GM18505 (cell line): ENCODE measurements around the gene DPP10.
"Not testable (repeated sequence)": the region's sequence is repeated elsewhere in the genome, so short reads cannot be mapped to it uniquely, and the experiment has no call there.

Source experiments
- ATAC-seq: cut with Tn5 transposase; IDR thresholded peaks from one replicate; pipeline ENCODE4 v1.9.1; 2021; ENCODE audit not compliant: unreplicated experiment
- POLR2A ChIP-seq: IDR thresholded peaks from 4 replicates; pipeline ENCODE4 v1.6.1; 2011; ENCODE audit warnings: borderline replicate concordance; ENCODE audit not compliant: insufficient read depth, insufficient read length; ENCODE audit errors: extremely low read depth

DPP10 gene

DNA sequence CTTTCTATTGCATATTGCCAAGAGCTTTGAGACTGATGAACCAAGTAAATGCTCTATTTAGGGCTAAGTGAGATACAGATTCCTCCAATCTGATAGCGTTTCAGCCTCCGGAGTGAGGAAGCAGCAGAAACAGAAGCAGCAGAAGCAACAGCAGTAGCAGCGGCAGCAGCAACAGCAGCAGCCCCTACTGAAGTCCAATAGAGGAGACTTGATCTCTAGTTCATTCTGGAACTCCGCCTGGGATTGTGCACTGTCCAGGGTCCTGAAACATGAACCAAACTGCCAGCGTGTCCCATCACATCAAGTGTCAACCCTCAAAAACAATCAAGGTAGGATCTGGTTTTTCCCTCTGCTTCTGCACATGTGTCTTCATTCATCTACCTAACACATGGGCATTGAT is at the start of gene DPP10:
Gene DPP10, plus strand, starts transcription at position 132 of the 400 bp plus-strand sequence.
- no peak for ATAC-seq

DNA sequence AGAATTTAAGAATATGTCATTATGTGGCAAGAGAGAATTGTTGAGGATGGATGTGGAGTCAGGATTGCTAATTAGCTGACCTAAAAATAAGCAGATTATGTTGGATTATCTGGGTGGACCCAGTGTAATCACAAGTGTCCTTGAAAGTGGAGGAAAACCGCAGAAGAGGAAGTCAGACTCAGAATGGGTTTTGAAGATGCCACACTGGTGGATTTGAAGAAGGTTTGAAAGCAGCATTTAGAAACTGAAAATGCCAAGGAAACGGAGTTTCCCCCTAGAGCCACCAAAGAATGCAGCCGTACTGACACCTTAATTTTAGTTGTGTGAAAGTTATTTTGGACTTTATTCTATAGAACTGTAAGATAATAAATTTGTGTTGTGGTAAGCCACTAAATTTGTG is 41.6 kb upstream of the DPP10 start:
- TF ChIP-seq POLR2A: no peak
- ATAC-seq: no peak

More for the DNA sequence above, at the start of gene DPP10:
- TF ChIP-seq POLR2A: no peak

DNA sequence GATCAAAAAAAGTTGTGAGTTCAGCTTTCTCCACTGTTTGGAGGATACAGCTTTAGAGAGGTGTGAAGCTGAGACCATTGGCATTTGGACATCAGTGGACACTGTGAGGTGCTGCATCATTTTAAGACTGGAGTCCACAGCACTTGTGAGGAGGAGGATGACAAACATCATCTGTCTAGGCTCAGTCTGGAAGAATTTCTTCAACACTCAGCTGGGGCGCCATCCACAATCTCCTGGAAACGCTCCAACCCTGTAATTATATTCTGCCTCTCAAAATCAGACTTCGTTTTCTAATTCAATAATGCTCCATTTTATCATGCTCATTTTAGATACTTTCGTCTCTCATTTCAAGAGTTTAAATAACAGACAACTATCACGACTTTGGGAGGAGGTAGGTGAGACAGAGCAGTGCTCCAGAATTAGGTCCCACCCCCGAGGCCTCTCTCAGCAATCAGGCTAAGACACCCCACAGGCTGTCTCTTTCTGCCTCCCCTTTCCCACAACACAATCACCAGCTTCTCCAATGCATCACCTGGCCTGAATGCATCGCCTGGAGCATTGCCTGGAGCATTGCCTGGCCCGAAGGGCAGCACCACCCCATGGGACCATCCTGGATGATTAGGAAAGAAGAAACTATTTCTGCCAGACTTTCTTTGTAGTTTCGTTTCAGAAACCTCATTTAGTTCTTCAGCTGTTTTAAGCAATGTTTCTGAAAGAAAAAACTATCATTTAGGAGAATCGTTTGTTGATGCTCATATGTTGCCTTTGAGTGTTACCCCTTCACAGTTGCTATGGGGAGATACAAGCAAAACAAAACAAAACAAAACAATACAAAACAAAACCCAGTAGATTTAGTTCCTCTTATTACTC is 37.0 kb upstream of the DPP10 start:
- TF ChIP-seq POLR2A: no peak

DNA sequence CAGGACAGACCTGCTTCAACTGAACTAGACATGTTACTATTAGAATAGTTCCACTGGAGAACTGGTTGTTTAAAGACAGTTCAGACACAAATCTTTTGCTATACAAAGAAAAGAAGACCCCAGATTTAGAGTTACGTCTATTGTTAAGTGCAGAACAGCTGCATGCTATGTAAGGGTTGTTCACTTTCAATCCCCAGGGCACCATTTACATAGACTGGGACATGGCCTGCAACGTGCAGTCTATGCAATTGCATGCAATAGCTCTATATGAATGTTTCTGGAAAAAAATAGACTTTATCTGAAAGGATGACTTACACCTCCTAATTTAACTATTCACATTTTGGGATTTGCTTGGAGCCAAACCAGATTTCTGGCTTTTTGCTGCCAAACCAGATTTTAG is 36.1 kb upstream of the DPP10 start:
- ATAC-seq: no peak
- TF ChIP-seq POLR2A: no peak

More for the DNA sequence above, 37.0 kb upstream of the DPP10 start:
- ATAC-seq: no peak

DNA sequence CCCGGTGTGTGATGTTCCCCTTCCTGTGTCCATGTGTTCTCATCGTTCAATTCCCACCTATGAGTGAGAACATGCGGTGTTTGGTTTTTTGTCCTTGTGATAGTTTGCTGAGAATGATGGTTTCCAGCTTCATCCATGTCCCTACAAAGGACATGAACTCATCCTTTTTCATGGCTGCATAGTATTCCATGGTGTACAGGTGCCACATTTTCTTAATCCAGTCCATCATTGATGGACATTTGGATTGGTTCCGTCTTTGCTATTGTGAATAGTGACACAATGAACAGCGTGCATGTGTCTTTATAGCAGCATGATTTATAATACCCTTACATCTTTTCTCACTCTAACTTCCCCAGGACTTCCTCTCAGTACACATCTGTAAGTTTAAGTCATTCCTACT is 35.1 kb upstream of the DPP10 start:
- not testable (repeated sequence) for ATAC-seq

DNA sequence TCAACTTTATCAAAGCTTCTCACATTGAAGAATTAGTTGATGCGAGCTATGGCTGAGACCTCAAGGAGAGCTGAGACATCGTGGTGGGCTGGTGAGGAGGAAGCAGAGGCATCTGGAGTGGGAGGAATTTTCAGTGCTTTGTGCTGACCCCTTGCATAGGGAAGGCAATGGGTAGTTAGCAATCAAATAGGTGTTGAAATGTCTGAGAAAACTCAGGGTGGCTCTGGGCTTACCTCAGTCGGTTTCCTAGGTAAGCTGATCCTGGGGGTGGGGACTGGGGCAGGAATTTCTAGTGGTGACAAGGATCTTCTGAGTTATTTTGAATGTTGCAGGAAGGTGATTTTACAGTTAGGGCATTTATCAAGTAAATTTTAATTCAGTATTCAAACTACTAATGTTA is 20.7 kb upstream of the DPP10 start:
- TF ChIP-seq POLR2A: no peak
- ATAC-seq: no peak

DNA sequence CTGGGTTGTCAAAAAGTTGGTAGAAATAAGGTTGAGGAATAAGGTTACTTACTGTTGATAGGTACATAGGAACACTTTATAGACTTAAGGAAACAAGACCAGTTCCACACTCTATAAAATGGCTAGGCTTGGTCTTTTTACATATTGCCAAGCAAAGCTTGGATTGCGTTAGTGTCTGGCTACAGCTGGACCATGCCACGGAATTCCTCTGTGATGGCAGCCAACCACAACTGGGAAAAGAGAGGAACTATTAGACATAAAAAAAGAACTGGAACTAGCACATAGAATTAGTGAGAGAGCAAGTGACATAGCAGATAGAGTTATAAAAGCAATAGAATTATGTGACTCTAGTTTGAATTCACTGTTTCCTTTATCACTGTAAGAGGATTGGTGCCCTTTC is 17.7 kb upstream of the DPP10 start:
- no peak for ATAC-seq
- no peak for TF ChIP-seq POLR2A

DNA sequence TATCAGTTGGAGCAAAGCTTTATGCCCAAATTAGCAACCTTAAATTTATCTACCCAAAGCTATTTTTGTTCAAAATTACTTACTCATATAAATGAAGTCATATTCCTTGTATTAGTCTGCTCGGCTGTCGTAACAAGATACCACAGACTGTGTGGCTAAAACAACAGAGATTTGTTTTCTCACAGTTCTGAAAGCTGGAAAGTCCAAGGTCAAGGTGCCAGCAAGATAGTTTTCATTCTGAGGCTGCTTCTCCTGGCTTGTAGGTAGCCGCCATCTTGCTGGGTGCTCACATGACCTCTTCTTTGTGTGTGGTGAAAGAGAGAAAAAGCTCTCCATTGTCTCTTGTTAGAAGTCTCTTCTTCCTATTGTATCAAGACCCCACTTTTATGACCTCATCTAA is 15.7 kb upstream of the DPP10 start:
- TF ChIP-seq POLR2A: no peak
- ATAC-seq: no peak

DNA sequence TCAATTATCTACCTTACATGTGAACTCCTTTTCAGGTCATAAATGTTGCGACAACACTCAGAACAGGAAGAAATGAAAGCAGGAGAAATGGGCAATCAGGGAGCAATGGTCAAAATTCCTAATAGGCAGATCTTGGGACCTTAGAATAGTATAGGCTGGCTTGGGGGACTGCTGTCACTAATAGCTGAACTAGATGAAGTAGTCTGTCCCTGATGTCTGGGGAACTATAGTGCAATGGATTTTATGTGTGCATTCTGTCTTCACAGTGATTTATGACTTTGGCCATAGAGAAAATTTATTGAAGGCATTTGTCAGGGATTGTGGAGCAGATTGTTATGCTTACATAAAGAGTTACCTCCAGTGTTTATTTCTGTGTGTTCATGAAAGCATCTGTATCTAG is 6.1 kb upstream of the DPP10 start:
- TF ChIP-seq POLR2A: no peak
- ATAC-seq: no peak

DNA sequence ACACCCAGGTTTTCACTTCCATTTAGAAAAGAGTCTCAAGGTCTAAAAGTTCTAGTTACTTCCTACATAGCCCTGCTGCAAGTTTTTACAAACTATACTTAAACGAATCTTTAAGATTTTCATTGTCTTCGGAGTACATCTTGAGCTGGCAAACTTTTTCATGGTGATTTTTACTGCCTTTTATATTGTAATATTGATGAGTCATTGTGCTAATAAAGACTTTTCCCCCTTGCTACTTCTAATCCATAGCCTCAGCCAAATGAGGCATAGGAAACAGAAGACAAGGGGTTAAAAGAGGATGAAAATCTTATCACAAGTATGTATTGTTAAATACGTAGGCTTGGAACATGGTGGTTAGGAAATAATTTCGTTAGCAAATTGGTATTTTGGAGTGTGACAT is 4.1 kb downstream of the DPP10 start:
- ATAC-seq: no peak
- no peak for TF ChIP-seq POLR2A

DNA sequence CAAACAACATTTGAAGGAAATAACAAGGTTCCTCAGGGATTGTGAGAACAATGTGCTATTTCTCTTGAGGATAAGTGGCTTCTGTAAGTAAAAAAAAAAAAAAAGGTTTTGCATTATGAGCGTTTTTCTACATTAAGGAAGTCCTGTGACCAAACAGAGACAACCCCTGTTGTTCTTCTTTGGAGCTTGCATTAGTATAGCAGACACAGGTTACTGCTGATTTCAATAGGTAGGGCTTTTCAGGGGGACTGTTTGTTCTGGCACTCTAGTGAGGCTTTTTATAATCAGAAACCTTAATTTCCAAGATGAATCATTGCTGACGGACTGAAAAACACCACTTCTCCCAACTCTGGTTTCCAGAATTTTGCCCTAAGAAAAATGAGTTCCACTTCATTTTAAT is 8.2 kb downstream of the DPP10 start:
- no peak for ATAC-seq

DNA sequence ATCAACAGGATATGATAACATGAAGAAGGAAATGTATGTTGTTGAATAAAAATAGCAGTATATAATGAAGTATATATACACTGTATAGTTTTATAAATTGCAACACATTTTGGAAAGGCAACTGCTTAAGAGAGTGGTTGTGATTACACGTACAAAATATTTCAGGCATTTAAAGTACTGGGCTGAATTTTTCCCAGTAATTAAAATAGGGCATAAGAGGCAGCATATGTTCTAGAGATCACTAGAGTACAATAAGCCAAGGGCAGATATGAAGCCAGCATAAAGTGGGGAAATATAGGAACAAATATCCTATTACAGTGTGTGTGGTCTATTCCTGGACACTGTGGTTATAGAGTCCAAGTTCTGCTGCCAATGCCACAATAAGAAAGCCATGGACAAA is 14.1 kb downstream of the DPP10 start:
- ATAC-seq: no peak
- no peak for TF ChIP-seq POLR2A

More for the DNA sequence above, 8.2 kb downstream of the DPP10 start:
- no peak for TF ChIP-seq POLR2A

DNA sequence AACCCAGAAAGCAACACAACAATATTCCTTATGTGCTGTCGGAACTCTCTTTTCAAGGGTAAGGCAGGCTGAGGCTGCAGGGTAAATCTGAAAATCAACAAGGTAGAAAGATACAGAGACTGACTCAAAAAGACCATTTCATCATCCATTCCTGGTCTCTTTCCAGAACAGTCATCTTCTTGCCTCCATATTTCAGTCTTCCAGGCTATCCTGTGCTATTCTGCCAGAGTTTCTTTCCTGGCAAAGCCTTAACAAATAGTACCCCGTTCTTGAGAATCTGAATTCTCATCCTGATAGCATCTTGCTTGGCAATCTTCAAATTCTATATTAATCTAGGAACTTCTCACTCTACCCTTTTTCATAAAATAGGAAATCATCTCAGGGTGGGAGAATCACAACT is 15.5 kb downstream of the DPP10 start:
- ATAC-seq: no peak
- TF ChIP-seq POLR2A: no peak

DNA sequence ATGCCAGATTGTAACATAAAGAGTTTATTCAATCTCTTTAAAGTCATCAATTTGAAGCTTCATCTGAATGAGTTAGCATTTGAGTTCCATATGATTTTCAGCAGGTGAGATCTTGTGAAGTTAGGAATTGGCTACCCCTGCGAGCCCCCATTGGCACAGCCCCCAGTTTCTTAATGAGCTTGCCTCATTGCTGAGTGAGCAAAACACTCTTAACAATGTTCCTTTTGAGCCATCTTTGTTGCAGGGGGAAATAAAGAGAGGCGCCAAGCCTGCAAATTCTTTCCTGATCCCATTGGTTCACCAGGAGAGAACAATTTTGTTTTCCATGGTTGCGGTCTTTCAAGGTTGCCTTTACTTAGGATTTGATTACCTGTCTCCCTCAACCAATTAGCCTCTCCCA is 18.7 kb downstream of the DPP10 start:
- ATAC-seq: no peak

More for the DNA sequence above, 18.7 kb downstream of the DPP10 start:
- TF ChIP-seq POLR2A: no peak
